Anterior cingulate cortex (tissue), 58 donors: ENCODE results near the gene COX6A2.

Experiments
- DNase-seq, 58 donors: peaks; one replicate each; lab custom pipeline; 2025; lab: John Stamatoyannopoulos, UW

The COX6A2 gene

GRCh38 chr16:31428279-31428597 lies at the start of gene COX6A2:
Gene COX6A2 (minus strand): TSS chr16:31428360. CDS start chr16:31428325, 35 bp downstream.
- DNase-seq = no peak

GRCh38 chr16:31477220-31478216 lies 49.4 kb upstream of the COX6A2 start:
- no peak for DNase-seq

- peak in 23 of 58 donors; percentile 7 to 56 (median 33) for DNase-seq
These were observed 48.4 kb upstream of the COX6A2 start for GRCh38 chr16:31476303-31477219.

GRCh38 chr16:31475946-31476302 lies 47.8 kb upstream of the COX6A2 start:
- DNase-seq = no peak

- no peak for DNase-seq
These were observed 46.9 kb upstream of the COX6A2 start for GRCh38 chr16:31474773-31475738.

GRCh38 chr16:31474173-31474714 lies 46.1 kb upstream of the COX6A2 start:
- DNase-seq = no peak

GRCh38 chr16:31473264-31473984 lies 45.3 kb upstream of the COX6A2 start:
- DNase-seq = no peak

GRCh38 chr16:31472709-31473203 lies 44.6 kb upstream of the COX6A2 start:
- peak in 10 of 58 donors; percentile 13 to 64 (median 36) for DNase-seq

GRCh38 chr16:31471875-31472708 lies 43.9 kb upstream of the COX6A2 start, which contains the start of gene TGFB1I1:
Gene TGFB1I1 (plus strand): TSS chr16:31472152. CDS start chr16:31472189, 37 bp downstream.
- no peak for DNase-seq

GRCh38 chr16:31471241-31471874 lies 43.2 kb upstream of the COX6A2 start:
- no peak for DNase-seq

- no peak for DNase-seq
These were observed 42.5 kb upstream of the COX6A2 start for GRCh38 chr16:31470615-31471014.

- no peak for DNase-seq
These were observed 39.7 kb upstream of the COX6A2 start for GRCh38 chr16:31467858-31468257.

GRCh38 chr16:31467151-31467773 lies 39.1 kb upstream of the COX6A2 start:
- DNase-seq = no peak

GRCh38 chr16:31466381-31466841 lies 38.3 kb upstream of the COX6A2 start:
- DNase-seq = no peak

GRCh38 chr16:31465788-31466370 lies 37.7 kb upstream of the COX6A2 start:
- DNase-seq = no peak

- no peak for DNase-seq
These were observed 36.7 kb upstream of the COX6A2 start for GRCh38 chr16:31464781-31465260.
